CMK (cell line): ENCODE measurements around the gene TNFRSF21.
"Not testable (repeated sequence)": the region's sequence is repeated elsewhere in the genome, so short reads cannot be mapped to it uniquely, and the experiment has no call there.

Experiments
- DNase-seq: peaks from one replicate; pipeline ENCODE4 v3.0.0-alpha.2; 2010; ENCODE audit warnings: low read depth

TNFRSF21 gene

DNA sequence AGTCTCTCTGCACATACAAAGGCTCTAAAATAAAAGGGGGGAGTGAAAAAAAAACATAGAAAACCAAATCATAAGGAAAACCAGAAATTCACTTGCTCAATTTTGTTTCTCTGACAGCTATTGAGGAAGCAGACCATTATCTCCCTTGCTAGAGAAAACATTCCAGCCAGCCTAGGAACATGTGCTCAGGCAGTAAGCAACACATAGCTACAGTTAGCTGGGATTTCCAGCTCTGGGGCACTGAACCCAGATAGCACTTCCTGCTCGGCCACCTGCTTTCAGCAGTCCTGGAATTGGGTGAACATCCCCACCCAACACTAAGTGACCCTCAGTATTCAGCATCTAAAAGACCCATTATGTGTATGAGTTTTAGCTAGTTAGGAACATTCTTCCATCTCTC, 61.3 kb downstream of the TNFRSF21 start:
- no peak for DNase-seq

DNA sequence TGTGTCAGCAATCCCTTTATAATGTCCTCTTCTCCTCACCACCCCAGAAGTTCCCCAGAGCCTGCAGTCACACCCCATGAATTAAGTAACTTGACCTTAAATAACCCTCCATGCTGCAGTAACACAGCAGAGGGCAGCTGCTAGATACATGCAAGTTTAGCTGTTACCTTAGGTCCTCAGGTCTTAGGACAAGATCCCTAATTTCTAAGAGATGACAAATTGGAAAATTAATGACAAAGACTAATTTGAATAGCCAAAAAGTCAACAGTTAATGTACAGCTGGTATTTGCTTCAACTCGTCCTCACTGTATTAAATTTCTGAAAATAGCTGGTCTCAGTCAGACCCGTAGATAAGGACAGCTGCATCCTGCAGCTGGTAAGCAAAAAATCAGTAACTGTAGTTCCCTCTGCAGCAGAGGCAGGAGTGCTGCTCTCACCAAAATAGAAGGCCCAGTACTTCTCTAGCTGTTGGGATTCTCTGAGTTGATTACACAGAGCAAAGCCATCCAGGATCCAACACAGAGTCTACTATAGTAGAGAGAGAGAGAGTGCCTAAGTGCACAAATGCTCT, 62.4 kb downstream of the TNFRSF21 start:
- DNase-seq: no peak

DNA sequence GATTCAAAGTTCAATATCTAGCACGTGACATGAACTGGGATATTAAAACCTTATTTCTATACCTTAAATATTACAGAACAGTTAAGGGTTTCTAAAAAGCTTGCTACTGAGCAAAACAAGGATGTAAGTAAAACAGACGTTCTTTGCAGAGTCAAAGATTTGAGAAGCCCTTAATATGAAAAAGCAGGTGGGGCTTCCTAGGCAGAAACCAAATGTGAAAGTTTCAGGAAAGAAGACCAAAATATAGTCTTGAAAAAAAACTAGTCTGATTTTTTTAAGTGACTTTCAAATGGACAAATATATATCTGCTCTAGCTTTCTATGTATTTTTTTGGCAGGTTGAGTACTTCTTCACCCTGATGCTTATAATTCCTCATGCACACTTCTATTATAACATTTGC, 63.2 kb downstream of the TNFRSF21 start:
- no peak for DNase-seq

DNA sequence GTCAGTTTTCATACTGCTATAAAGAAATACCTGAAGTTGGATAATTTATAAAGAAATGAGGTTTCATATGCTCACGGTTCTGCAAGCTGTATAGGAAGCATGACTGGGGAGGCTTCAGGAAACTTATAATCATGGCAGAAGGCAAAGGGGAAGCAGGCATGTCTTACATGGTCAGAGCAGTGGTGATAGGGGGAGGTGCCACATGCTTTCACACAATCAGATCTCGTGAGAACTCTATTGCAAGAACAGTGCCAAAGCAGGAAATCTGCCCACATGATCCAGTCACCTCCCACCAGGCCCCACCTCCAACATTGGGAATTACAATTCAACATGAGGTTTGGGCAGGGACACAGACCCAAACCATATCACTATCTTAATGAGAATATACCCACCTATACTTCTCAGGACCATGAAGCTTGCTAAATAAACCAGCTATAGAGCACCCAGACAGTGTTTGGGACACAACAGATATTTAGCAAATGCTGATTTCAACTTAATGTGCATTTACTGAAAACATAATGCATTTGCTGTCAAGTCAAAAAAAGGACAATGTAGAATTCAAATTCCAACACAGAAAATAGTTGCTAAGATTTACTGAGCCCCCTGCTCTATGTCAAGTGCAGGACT, 63.8 kb downstream of the TNFRSF21 start:
- DNase-seq: peak; percentile 65

DNA sequence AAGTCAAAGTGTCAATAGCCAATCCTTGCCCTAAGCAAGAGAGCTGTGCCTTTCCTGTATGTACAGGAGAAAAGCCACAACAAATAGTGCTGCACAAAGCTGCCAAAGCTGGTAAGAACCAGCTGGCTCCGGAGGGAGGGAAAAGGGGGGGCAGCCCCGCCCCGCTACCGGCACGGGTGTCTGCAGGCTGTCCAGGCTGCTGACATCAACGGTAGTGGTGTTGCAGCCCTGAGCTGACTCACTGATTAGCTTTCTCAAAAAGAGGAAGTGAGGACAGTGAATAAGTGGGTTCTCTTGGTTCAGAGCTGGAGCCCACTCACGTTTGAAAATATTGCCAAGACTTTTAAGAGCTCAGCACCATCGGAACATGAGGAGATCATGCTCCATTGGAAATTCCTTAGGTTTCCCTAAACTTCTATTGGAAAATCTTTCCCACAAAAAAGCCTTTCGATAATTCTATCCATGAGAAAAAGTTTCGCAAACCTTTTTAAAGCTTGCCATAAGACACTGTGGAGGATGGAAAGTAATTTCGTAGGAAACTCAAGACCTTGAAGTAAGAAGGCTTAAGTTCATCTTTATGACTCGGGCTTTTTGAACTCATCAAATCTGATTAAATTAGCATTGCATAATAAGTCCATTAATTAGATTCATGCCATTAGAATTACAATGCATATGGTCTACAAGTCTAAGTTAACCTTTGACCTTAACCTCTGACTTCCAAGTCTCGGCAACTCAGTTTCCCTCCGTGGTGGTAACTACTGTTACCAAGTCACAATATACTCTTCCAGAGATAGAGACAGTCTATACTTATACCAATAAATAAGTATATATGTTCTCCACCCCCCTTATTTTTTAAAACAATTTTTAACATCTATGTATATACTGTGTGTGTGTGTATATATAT, 67.0 kb downstream of the TNFRSF21 start:
- DNase-seq: peak; percentile 49

DNA sequence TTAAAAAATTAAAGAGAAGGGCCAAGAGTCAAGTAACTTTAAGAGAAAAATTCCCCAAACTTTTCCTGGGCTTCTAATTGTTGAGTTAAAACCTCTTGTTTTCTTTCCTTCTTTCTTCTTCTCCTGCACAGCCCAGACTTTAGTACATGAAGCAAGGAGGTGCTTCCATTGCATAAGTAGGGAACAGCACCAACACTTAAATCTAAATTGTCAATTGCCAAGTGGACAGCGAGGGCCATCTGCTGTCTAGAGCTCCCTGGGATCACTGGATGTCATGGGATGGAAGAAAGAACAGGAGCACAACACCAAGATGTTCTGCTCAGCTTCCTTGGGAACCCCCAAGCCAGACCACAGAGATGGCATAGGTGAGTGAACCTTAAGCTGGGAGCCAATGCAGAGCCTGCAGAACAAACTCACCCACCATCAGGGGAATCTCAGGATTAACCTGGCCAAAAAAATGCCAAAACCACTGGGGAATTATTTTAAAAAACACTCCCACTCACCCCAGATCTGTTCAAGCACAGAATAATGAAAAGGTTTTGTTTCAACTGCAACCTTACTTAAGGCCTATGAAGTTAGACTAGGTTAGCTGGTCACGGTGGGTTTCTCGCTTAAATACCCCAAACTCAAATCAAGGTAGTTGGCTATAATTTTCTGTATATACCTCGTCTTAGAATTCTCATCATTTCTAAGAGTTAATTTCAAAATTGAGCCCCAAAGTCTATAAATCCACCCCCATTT, 67.8 kb downstream of the TNFRSF21 start:
- DNase-seq: no peak

DNA sequence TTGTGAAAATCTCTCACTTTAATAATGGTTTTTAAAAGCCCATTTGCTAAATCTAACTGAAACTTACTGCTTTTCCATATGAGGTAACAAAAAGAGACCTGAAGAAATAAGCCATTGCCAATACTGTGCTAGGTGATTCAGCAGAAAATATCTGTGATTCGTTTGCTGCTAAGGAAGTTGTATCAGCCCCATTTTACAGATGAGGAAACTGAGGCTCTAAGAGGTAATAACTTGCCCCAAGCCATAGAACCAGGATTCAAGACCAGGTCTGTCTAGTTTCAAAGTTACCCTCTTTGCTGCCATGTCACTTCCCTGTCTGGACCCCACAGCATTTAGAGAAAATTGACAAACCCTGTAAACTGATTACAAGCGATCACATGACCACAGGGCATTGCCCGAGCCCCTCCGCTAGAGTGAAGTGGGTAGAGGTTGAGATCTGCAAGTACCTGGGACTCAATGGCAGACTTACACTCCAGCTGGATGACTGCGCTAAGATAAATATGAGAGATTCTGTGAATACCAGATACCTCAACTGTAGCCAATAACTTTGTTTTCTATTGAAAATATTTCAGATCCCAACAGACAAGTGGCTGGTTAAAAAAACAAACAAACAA, 69.3 kb downstream of the TNFRSF21 start:
- no peak for DNase-seq

DNA sequence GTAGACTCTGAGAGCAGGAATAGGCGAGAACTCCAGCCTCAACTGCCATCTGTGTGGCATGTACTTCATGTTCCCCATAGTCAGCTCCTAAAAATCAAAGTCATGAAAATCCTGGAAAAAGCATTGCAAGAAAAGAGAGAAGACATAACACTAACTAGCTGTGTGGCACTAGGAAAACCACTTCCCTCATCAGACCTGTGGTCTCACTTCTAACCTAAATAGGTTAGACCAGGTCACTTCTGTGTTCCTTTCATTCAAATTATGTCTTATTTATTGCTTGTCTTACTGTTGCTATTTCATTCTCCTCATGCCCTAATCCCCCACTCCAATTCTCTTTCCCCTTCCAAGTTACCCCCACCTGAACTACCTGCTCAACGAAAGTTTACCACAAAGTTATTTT, 70.2 kb downstream of the TNFRSF21 start:
- DNase-seq: no peak

DNA sequence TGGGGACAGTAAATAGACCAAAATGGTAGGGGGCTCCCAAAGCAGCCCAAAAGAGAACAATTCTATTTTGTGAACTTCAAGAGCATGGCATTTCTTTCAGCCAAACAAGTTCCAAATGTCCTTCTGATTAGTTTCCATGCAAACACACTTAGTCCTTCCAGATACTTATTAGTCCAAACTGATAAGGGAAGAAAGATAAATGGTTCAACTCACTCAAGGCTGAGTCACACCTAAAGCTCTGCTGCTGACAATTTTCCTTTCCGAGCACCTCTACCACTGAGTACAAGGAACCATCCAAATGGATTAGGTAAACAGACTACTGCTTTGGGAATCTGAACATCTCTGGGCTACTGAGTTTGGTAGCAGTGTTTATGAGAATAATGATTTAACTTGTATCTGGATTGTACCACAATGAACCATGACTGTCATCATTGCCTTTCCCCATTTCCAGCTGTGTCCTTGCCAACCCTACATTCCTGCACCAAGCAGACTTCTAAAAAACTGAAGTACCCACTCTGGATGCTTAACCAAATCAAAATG, 71.2 kb downstream of the TNFRSF21 start:
- DNase-seq: no peak

DNA sequence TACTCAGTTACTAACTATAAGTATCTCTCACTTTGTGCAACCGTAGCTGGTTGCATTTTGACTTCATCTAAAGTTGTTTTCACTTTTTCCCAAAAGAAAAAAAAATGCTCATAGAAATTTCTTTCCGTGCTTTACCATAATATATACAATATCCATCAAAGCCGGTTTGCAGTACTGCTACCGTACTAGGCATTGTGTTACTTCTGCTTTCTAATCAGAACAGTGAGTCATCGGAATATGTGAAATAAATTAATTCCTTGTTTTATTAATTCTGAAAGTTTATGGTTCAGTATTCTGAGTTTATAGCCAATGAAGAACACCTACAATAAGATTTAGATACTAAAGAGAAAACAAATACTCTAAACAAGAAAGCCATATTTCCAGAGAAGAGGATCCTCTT, 72.5 kb downstream of the TNFRSF21 start:
- no peak for DNase-seq

DNA sequence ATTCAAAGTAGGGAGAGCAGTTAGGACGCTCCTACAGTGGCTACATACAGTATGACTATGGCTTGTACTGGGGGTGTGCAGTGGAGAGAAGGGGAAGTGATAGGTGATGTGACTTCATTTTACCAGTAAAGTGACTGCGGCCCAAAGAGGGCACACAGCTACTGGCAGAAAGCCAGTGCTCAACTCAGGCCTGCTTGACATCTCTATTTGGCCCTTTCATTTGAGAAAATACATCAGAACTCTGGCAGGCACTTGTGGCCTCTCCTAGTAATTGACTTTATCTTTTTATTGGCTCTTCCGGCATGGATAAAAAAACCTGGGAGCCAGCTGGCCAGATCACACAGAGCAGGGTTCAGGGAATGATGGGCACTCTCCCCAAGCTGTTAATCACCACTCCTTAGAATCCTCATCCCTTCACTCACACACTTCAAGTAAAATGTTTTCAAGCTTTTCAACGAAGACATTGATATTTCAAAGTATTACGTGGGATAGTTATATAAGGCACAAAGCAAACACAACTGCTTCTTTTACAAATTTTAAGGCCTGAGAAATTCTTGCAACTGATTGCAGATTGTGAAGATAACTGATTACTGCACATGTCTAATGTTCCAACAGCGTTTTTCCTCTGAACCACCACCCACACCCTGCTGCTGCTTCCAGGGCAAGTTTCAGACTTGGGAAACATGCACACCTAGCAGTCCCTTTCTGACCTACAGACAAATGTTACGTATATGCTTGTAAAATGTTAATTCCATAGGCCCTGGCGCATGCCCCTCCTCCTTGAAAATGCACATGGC, 73.5 kb downstream of the TNFRSF21 start:
- DNase-seq: no peak

DNA sequence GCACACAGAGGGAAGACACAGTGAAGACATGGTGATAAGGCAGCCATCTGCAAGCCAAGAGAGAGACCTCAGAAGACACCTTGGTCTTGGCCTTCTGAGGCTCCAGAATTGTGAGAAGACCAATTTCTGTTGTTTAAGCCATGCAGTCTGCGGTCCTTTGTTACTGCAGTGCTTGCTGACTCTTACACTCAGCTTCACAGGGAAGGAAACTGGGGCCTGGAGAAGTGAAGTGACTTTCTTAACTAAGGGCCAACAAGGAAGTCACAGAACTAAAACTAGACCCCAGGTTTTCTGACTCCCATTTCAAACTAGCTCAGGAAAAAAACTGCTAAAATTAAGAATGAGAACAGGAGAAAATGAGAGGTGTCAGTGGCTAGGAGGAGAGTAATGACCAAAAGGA, 74.3 kb downstream of the TNFRSF21 start:
- DNase-seq: no peak

DNA sequence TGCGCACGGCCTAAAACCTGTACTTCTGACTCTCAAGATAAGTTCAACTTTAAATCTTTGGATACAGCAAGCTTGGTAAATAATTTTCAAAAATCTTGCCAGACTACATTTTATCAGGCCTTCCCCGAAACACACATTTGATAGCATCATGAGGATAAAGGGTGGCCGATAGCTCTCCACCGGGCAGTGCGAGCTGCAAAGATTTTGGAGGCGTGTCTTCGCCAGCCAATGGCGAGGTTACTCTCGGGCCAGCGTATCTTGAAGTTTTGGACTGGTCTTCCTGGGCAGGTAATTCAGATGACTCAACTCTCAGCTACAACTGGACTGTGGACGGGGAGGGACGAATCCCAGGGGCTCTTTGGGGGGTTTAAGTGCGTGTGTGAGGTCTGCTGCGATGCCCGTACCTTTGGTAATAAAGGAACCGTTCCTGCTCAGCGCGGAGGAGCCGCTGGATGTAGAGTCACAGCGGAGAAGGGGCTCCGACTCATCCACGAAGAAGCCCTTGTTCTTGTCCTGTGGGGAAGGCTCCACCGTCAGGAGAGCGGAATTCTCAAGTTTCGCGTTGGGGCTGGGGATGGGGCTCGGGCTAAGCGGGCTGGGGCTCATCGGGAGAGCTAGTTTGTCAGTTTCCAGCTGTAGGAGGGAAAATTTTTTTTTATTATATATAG, 75.3 kb downstream of the TNFRSF21 start:
- no peak for DNase-seq

DNA sequence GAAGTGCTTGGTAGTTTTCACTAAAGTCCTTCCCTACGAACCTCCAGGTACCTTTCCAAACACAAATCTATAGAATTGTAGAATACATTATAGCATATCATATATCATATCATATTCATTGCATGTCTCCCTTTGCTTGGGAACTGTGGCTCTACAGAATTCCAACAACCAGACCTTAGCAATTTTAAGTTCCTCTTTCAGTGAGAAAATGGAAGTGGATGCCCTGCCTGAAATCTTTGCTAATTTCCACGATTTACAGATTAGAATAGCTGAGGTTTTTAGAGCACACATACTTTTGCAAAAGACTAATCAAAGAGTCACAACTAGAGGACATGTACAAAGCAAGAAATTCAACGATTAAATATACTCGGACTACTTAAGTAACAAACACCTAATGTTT, 78.6 kb downstream of the TNFRSF21 start:
- no peak for DNase-seq

DNA sequence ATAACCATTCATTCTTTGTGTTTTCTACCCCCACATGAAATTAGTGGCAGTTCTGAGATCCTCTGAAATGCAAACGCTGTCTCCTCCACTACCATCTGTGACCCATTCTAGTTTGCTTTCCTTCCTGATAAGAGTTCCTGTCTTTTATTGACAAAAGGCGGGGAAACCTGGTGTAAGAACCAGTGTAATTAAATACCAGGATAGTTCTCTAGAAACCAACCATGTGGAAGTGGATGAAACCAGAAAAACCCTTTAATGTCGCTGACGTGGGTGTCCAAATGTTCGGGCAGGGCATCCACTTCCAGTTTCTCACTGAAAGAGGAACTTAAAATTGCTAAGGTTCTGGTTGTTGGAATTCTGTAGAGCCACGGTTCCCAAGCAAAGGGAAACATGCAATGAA, 79.1 kb downstream of the TNFRSF21 start:
- DNase-seq: no peak

DNA sequence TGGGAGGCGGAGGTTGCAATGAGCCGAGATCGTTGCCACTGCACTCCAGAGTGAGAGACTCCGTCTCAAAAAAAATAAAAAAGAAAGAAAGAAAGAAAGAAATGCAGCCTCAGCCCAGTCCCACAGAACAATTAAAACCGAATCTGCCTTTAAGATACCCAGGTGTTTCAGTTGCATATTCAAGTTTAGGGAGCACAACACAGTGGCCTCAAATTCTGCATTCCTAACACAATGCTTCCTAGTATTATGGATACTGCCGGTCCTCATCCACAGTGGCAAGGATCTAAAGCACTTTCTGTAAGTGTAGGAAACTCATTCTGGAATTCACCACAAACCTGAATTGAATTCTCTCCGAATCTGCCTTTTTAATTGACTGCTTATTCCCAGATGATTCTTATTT, 80.5 kb downstream of the TNFRSF21 start:
- no peak for DNase-seq

DNA sequence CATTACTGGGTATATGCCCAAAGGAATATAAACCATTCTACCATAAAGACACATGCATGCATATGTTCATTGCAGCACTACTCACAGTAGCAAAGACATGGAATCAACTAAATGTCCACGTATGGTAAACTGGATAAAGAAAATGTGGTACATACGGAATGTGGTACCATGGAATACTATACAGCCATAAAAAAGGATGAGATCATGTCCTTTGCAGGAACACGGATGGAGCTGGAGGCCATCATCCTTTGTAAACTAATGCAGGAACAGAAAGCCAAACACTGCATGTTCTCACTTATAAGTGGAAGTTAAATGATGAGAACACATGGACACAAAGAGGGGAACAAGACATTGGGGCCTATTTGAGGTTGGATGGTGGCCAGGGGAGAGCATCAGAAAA, 81.6 kb downstream of the TNFRSF21 start:
- not testable (repeated sequence) for DNase-seq

DNA sequence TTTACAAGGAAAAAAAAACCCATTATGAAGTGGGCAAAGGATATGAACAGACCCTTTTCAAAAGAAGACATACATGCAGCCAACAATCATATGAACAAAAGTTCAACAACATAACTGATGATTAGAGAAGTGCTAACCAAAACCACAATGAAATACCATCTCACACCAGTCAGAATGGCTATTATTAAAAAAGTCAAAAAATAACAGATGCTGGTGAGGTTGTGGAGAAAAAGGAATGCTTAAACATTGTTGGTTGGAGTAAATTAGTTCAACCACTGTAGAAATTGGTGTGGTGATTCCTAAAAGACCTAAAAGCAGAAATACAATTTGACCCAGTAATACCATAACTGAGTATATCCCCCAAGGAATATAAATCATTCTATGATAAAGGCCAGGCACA, 86.5 kb downstream of the TNFRSF21 start:
- not testable (repeated sequence) for DNase-seq

DNA sequence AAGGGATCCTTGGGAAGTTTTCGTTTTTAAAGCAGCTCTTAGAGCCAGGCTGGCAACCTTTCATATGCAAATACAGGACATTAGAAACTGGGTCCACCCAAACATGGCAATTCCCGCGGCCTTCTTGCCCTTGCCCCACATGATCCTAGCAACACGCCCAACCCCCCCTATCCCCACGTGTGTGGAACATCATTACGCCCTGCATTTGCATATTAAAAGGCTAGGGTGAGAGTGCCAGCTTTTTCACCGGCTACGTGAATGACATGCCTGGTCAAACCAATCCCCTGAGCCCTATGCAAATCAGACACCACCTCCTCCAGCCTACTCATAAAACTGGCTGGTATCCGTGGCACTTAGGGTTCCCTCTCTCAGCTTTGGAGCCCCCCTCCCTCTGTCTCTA, 88.1 kb downstream of the TNFRSF21 start:
- DNase-seq: no peak

DNA sequence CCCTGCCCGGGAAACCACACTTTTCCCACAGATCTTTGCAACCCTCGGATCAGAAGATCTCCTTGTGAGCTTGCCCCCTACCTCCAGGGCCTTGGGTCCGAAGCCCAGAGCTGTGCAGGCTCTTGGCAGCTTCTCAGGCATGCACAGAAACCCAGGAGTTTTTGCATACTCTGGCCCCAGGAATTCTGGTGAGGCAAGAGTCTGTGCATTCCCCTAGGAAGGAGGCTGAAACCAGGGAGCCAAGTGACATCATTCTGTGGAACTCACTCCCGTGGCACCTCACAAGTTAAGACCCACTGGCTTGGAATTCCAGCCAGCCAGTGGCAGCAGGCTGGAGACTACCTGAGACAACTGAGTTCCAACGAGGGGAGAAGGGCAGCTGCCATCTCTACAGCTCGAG, 100.1 kb downstream of the TNFRSF21 start:
- no peak for DNase-seq
